Naive thymus-derived CD8-positive, alpha-beta T cell (primary cell): ENCODE measurements around the gene CEP126. TPM values are rescaled to one million over a fixed set of nuclear protein-coding genes. Genes with fewer than 3 reads are reported as not detected.
A peak's percentile ranks its signal among the peaks of the same experiment; 100 is the strongest.

Experiments used
- ATAC-seq, 2 donors: fragments of 150-1000 bp; cut with Tn5 transposase in 1 of 2; sonication (Bioruptor Pico), chemical (Tn5 transposase) in 1 of 2; 1 replicate in 1 of 2; 2 replicates in 1 of 2; pipeline ENCODE4 v1.10.0; 2021; ENCODE audit warnings: mild to moderate bottlenecking in 2 of 2, moderate library complexity in 2 of 2
- POLR2A ChIA-PET: fragments of 350-600 bp; sonication (Branson Sonifier 250); formaldehyde crosslinking; loops from one replicate; lab custom pipeline; 2021; ENCODE audit warnings: antibody characterized with exemption; lab: Charles Lee
- DNase-seq, 10 donors: peaks; one replicate each; pipeline versions ENCODE4 v3.0.0 to v3.0.0-alpha.2; 2020 to 2022
- H3K27ac Mint-ChIP-seq, 10 donors: one replicate each; pipeline ENCODE4 v1.8.0; 2020 to 2022; ENCODE audit warnings: mild to moderate bottlenecking in 10 of 10, mixed read lengths in 10 of 10, moderate library complexity in 4 of 10, inconsistent platforms in 1 of 10
- H3K27me3 Mint-ChIP-seq, 5 donors: one replicate each; pipeline ENCODE4 v1.8.0; 2021 to 2022; ENCODE audit warnings: mixed read lengths in 5 of 5
- H3K36me3 Mint-ChIP-seq, 3 donors: one replicate each; pipeline ENCODE4 v1.8.0; 2020 to 2022; ENCODE audit warnings: mixed read lengths in 3 of 3, mild to moderate bottlenecking in 2 of 3, inconsistent platforms in 1 of 3
- H3K4me1 Mint-ChIP-seq, 4 donors: one replicate each; pipeline ENCODE4 v1.8.0; 2021 to 2022; ENCODE audit warnings: mixed read lengths in 4 of 4
- H3K4me3 Mint-ChIP-seq, 10 donors: one replicate each; pipeline ENCODE4 v1.8.0; 2020 to 2022; ENCODE audit warnings: mild to moderate bottlenecking in 10 of 10, mixed read lengths in 10 of 10, moderate library complexity in 6 of 10, inconsistent platforms in 1 of 10
- H3K9me3 Mint-ChIP-seq, 9 donors: one replicate each; pipeline ENCODE4 v1.8.0; 2020 to 2022; ENCODE audit warnings: mixed read lengths in 9 of 9, mild to moderate bottlenecking in 3 of 9, inconsistent platforms in 1 of 9, moderate library complexity in 1 of 9
- polyA plus RNA-seq, 3 donors: library from polyadenylated mRNA; unstranded; fragments of 300-500 nt; fragmentation: Illumina TruSeq; gene quantifications; one replicate each; pipeline ENCODE4 v1.2.3, GENCODE V29; 2021
- total RNA-seq, 8 experiments: library from RNA in 2 of 8; stranded (reverse) in 2 of 8; gene quantifications; one replicate each; pipeline ENCODE4 v1.2.3 and lab custom pipeline; 2021 to 2026

The CEP126 gene, protein sequence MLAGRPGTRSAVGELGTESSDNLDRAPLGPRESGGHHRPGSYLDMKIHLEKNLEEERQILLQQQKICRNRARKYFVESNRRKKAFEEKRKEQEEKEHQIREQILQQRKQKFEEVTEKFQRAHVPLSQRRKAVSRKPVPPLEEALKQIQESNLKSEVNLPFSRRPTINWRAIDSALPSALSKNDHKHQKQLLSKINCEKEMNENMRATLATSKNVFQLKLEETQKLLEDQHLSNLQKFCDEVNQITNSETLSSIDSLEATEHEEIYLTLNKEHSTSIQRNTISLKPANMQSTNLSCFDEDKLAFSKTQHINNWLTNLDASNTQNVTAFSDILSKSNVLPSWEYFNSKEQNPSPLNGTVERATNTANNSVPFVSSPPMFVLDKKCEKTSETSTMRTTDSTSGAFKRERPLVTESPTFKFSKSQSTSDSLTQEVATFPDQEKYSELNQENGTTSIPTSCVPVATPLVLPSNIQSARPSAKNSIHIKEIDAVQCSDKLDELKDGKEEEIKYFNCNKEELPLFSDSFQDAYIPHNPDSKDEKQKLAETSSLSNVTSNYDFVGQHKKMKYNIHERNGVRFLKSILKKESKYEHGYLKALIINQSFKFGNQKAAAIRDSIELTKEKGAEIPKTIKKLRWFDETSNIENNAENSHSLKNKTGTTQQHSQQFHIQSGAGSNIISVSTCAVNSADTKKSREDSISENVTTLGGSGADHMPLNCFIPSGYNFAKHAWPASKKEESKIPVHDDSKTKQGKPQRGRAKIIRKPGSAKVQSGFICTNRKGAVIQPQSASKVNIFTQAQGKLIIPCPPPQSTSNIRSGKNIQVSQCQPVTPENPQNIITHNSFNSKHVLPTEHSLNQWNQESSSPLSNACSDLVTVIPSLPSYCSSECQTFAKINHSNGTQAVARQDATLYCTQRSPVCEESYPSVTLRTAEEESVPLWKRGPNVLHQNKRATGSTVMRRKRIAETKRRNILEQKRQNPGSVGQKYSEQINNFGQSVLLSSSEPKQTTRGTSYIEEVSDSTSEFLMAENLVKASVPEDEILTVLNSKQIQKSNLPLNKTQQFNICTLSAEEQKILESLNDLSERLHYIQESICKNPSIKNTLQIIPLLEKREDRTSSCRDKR
- total RNA-seq (1 to 10 TPM; 3.4 to 3.8 TPM), polyA plus RNA-seq (under 1 TPM; 0.19 to 0.62 (median 0.56) TPM), total RNA-seq (lab: John Stamatoyannopoulos, UW) (2.3 to 7.4 (median 3.2) reads per million in 6 experiments)

DNA sequence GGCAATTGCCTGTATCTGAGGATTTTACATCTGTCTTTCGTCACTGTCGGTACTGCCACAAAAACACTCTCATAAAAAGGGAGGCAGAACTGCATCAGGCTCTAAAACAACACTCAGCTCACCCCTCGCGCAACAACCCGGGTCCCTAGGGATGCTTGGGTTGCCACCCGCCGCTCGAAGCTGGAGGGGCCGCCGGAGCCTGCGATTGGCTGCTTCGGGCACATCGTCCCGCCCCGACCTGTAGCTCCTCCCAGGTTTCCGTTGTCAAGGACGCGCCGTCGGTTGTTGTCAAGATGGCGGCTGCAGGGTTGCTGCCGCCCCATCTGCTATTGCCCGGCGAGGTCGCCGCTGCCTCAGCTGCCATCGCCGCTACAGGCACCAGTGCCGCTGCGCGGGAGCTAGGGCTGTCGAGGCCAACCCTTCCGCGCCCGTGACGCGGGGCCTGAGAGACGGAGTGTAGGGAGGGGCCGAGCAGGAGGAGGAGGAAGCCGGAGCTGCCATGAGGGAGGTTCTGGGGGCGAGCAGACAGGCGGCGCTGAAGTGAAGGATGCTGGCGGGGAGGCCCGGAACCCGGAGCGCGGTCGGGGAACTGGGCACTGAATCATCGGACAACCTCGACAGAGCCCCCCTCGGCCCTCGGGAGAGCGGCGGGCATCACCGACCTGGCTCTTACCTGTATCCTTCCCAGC, at the start of gene CEP126:
Gene CEP126 (plus strand): TSS at position 273 of the 689 bp plus-strand sequence. CDS start 275 bp downstream, at position 548.
- DNase-seq = peak; percentile 87 to 96 (median 94)
- POLR2A ChIA-PET = interaction anchor here (0.6 kb wide), 1 partner anchor 1319 kb away, joined by 7 read pairs; no protein-coding TSS in a partner anchor
- peak within 1 kb of the TSS; percentile 90 to 98 (median 94) for H3K4me3 Mint-ChIP-seq
- peak; percentile 89 to 92 for ATAC-seq
- peaks cover 5 to 34% (median 25%) of the 10 kb centered on the region in 4 donors for H3K4me1 Mint-ChIP-seq
- H3K27ac Mint-ChIP-seq = peak within 1 kb of the TSS; percentile 79 to 97 (median 90)
- no peaks in the 10 kb centered on the region for H3K9me3 Mint-ChIP-seq
- H3K27me3 Mint-ChIP-seq = peaks cover 4 to 18% (median 8%) of the 10 kb centered on the region in 5 donors
- H3K36me3 Mint-ChIP-seq = no peaks in the 10 kb centered on the region

DNA sequence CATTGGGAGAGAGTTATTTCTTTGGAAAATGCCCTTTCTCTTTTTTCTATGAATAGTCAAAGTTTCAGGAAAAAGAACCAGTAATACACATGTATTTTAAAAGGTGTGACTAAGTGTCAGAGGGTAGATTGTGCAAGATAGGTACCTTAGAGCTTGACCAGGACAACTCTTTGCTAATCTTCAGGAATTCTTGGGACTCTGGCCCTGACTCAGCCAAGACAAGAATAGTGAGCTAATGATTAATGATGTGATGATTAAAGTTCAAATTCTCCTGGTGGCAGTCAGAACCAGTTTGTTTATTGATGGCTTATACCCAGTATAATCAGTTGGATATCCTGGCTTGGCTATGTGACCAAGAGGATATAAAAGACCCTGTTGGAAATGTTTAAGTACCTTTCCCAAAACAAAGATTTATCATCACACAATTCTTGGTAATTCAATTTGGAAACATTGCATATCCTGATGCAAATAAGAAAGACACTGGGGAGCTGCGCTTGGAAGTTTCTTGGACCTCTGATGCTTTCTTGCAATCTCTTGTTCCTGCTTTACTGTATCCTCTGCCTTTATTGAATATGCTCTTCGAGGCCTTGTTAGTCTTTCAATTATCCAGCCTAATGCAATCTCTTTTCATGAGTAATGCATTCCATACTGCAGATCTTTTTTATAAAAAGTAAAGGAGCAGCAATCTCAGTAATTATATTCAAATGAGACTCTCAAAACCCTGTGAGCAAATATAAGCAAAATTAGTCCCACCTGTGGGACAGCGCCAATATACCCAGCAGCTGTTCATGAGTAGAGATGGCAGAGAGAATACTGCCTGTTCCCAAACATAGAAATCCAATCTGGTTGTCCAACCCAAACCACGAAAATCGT, 48.0 kb upstream of the CEP126 start:
- no peak overlapping the region for H3K27ac Mint-ChIP-seq
- H3K27me3 Mint-ChIP-seq = peaks cover 5 to 37% (median 20%) of the 10 kb centered on the region in 5 donors
- peaks cover 0 to 4% (median 1%) of the 10 kb centered on the region in 3 donors for H3K36me3 Mint-ChIP-seq
- no peaks in the 10 kb centered on the region for H3K4me1 Mint-ChIP-seq
- no peak for ATAC-seq
- H3K9me3 Mint-ChIP-seq = peaks cover 0 to 10% (median 6%) of the 10 kb centered on the region in 9 donors
- DNase-seq = no peak
- POLR2A ChIA-PET = no interaction called here
- H3K4me3 Mint-ChIP-seq = no peak overlapping the region

DNA sequence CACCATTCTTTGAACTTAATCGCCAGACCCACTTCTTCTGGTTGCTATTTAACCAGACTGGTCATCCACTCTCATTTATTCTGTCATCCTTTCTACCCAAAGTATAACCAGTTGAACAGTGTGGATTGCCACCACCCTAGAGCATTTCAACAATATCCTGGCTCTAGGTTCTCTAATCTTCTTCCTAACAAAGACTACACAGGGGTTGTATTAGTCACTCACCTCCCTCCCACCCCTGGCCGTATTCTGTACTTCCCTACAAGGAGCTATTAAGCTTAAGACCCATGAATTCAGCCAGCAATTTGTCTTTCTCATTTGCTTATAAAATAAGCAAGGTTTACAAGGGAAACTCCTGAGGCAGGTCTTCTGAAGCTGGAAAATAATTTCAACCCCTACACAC, 46.9 kb upstream of the CEP126 start:
- ATAC-seq = no peak
- peaks cover 0 to 4% (median 1%) of the 10 kb centered on the region in 3 donors for H3K36me3 Mint-ChIP-seq
- no peak overlapping the region for H3K27ac Mint-ChIP-seq
- peaks cover 2 to 29% (median 17%) of the 10 kb centered on the region in 5 donors for H3K27me3 Mint-ChIP-seq
- no peak overlapping the region for H3K4me3 Mint-ChIP-seq
- POLR2A ChIA-PET = no interaction called here
- H3K4me1 Mint-ChIP-seq = no peaks in the 10 kb centered on the region
- H3K9me3 Mint-ChIP-seq = peaks cover 0 to 10% (median 6%) of the 10 kb centered on the region in 9 donors
- no peak for DNase-seq

DNA sequence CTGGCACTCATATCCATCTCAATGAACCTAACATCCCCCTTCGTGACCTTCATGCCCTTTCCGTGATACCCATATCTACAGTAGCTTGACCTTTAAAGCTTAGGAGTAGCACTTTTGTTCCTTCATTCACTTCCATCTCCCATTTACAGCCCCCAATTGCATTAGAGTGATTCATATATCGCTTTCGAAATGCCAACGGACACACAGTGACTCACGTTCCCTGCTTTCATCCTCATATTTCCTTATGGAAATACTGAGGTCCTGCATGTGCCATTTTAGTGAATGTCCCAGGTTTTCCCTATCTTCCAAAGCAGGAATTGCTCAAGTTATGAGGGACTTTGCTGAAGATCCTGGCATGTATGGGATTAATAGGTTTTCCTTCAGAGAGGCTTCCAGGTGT, 44.3 kb upstream of the CEP126 start:
- no peak for DNase-seq
- Mint-ChIP-seq H3K4me3 (no peak overlapping the region), H3K36me3 (no peaks in the 10 kb centered on the region), H3K27ac (no peak overlapping the region), H3K9me3 (no peaks in the 10 kb centered on the region), H3K4me1 (no peaks in the 10 kb centered on the region), H3K27me3 (peaks cover 4 to 29% (median 13%) of the 10 kb centered on the region in 5 donors)
- POLR2A ChIA-PET = no interaction called here
- no peak for ATAC-seq

DNA sequence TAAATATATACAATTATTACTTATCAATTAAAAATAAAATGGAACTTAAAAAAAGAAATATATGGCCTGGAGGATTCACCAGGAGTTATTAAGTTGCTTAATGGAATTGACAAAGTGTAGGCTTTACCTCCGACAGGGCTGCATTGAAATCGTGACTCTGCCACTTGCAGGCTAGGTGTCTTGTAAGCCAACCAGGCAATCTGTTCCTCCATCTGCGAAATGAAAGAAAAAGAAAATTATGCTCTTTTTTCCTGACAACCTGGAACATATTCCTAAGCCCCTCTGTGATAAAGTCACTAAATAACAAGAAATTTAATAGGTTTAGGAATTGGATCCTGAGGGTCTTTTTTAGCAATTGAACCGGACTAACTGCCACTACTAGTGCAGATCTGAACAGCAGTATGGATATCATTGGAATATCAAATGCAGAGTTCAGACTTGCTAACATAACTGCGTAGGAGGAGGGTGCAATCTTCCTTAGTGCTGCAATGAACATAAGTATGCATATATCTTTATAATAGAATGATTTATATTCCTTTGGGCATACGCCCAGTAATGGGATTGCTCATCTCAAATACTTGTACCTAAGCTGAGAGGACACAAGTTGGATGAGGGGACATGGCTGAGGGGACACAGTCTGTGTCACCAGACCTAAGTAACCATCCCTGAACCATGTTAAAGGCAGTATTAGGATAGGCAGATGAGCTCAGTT, 42.5 kb upstream of the CEP126 start:
- Mint-ChIP-seq H3K4me3 (no peak overlapping the region), H3K27ac (no peak overlapping the region), H3K9me3 (no peaks in the 10 kb centered on the region), H3K4me1 (no peaks in the 10 kb centered on the region), H3K36me3 (no peaks in the 10 kb centered on the region), H3K27me3 (peaks cover 4 to 41% (median 20%) of the 10 kb centered on the region in 5 donors)
- POLR2A ChIA-PET = no interaction called here
- ATAC-seq (no peak), DNase-seq (no peak)

DNA sequence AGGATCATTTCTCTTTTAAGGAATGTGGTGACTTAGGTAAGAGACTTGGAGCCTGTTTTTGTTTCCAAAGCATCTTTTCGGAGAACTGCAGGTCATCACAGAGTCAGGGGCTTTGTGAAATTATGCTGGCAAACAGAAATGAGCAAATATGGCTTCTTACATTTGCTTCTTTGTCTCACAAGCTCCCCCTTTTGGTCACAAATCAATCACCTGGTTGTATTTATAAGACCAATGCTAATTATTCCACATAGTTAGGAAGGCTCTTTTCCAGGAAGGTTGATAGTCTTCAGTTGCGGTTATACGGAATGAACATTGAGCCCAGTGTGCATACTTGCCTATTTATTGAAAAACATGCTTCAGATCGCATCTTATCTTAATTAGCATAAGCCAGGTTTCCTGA, 34.6 kb upstream of the CEP126 start:
- Mint-ChIP-seq H3K36me3 (no peaks in the 10 kb centered on the region), H3K4me1 (no peaks in the 10 kb centered on the region), H3K9me3 (no peaks in the 10 kb centered on the region), H3K27me3 (peaks cover 17 to 49% (median 30%) of the 10 kb centered on the region in 5 donors), H3K4me3 (no peak overlapping the region), H3K27ac (no peak overlapping the region)
- ATAC-seq (no peak), DNase-seq (no peak)
- POLR2A ChIA-PET = no interaction called here

DNA sequence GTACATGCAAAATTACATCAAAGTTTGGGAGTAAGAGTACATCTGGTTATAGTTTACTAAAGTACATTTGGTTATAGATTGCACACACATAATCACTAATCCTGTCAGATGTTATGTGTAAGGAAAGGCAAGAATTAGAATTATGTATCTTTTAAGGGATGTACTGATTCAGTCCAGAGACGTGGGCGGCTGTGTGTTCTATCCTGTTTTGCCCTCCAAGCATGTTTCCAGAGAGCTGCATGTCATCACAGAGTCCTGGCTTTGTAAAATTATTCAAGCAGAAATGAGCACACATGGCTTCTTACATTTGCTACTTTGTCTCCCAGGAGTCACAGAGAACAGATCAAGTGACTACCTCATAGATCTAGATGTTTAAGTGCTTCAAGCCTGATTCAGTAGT, 33.2 kb upstream of the CEP126 start:
- peaks cover 20 to 51% (median 25%) of the 10 kb centered on the region in 5 donors for H3K27me3 Mint-ChIP-seq
- H3K4me3 Mint-ChIP-seq = no peak overlapping the region
- H3K9me3 Mint-ChIP-seq = no peaks in the 10 kb centered on the region
- no peaks in the 10 kb centered on the region for H3K36me3 Mint-ChIP-seq
- POLR2A ChIA-PET = no interaction called here
- ATAC-seq = no peak
- H3K27ac Mint-ChIP-seq = no peak overlapping the region
- H3K4me1 Mint-ChIP-seq = no peaks in the 10 kb centered on the region
- DNase-seq = no peak

DNA sequence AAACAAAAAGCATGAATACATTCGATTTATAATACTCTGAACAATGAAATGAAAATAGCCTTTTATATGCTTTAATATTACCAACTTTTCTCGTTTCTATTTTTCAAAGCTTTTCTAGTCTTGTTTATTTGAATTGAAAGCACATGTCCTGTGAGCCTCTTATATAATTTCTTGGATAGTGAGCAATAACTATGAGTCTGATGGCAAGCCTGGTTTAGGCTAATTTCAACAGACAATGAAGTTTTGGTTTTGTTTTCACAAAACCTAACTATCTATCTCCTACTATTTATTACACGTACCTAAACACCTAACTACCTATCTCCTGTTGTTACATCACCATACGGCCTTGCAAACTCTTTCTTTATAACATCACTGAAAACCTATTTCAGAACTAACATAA, 29.2 kb upstream of the CEP126 start:
- Mint-ChIP-seq H3K27me3 (peaks cover 11 to 58% (median 37%) of the 10 kb centered on the region in 5 donors), H3K9me3 (peaks cover 0 to 5% (median 0%) of the 10 kb centered on the region in 9 donors), H3K4me3 (no peak overlapping the region), H3K36me3 (no peaks in the 10 kb centered on the region), H3K4me1 (peaks cover 0 to 2% (median 0%) of the 10 kb centered on the region in 4 donors), H3K27ac (no peak overlapping the region)
- ATAC-seq (no peak), DNase-seq (no peak)
- POLR2A ChIA-PET = no interaction called here

DNA sequence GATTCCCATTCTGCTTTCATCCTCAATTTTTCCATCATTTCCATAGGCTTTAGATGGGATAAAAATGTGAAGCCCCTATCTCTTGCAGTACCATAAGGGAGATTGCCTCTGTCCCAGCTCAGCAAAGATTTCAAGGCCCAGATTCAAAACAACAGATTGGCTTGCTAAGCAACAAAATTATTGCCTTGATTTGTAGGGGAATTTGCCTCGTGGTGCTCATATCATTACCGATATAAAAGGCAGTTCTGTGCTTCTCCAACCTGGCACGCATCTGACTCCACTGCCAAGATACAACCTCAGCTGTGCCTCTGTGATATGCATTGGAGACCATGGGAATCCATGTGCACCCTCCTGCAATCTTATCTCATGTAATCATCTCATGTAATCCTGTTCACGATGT, 25.0 kb upstream of the CEP126 start:
- Mint-ChIP-seq H3K4me3 (no peak overlapping the region), H3K27me3 (peaks cover 12 to 41% (median 33%) of the 10 kb centered on the region in 5 donors), H3K4me1 (peaks cover 0 to 2% (median 0%) of the 10 kb centered on the region in 4 donors), H3K36me3 (no peaks in the 10 kb centered on the region), H3K27ac (no peak overlapping the region), H3K9me3 (peaks cover 0 to 5% (median 0%) of the 10 kb centered on the region in 9 donors)
- ATAC-seq (no peak), DNase-seq (no peak)
- POLR2A ChIA-PET = no interaction called here

DNA sequence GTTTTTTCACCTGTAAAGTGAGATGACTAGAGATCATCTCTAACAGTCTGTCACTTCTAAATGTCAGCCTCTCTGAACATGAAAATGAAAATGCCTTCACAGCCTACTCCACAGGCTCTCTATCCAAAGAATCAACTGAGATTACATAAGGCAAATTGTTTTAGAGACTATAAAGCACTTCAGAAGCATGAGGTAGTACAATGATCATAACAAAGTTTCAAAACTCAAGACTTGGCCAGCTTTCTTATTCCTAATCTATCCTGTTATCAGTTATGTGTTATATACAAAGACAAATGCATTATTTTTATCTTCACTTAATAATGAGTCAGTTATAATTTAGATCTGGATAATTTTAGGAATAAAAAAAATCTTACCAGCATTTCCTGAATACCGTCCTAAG, 20.3 kb upstream of the CEP126 start:
- peaks cover 7 to 45% (median 25%) of the 10 kb centered on the region in 5 donors for H3K27me3 Mint-ChIP-seq
- no peak for DNase-seq
- no peaks in the 10 kb centered on the region for H3K36me3 Mint-ChIP-seq
- H3K9me3 Mint-ChIP-seq = no peaks in the 10 kb centered on the region
- no peak overlapping the region for H3K4me3 Mint-ChIP-seq
- H3K4me1 Mint-ChIP-seq = peaks cover 0 to 2% (median 0%) of the 10 kb centered on the region in 4 donors
- POLR2A ChIA-PET = no interaction called here
- no peak overlapping the region for H3K27ac Mint-ChIP-seq
- ATAC-seq = no peak

DNA sequence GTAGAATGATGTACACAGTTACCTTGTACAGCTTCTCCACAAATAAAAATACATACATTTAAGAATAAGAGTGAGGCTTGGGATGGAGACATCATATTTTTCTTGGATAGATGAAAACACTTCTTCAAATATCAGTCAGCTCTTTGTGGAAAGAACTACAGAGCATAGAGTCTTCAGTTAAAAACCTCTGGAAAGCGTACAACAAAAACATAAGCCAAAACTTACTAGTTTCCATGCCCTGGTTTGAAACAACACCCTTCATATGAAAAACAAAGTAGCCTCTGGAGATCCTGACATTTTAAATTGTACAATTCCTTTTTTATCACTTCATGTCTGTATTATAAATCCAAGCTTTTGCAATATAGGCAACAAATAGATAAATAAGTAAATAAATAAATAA, 7.0 kb upstream of the CEP126 start:
- Mint-ChIP-seq H3K36me3 (no peaks in the 10 kb centered on the region), H3K27ac (no peak overlapping the region), H3K4me1 (peaks cover 0 to 1% (median 0%) of the 10 kb centered on the region in 4 donors), H3K9me3 (no peaks in the 10 kb centered on the region), H3K4me3 (no peak overlapping the region), H3K27me3 (peaks cover 12 to 30% (median 20%) of the 10 kb centered on the region in 5 donors)
- no peak for ATAC-seq
- POLR2A ChIA-PET = no interaction called here
- no peak for DNase-seq
